GM19463 (cell line): ENCODE results near the gene TUBGCP6.
A peak's percentile ranks its signal among the peaks of the same experiment; 100 is the strongest.

ENCODE experiments used
- ATAC-seq: cut with Tn5 transposase; IDR thresholded peaks from one replicate; pipeline ENCODE4 v1.9.1; 2021; ENCODE audit warnings: mild to moderate bottlenecking, moderate library complexity; ENCODE audit not compliant: unreplicated experiment

The TUBGCP6 gene

GRCh38 chr22:50244420-50245213 is at the start of gene TUBGCP6:
Gene TUBGCP6, minus strand, starts transcription at chr22:50245023. Its CDS starts 564 bp downstream, at chr22:50244459.
- ATAC-seq: peak; percentile 72

- ATAC-seq: no peak
Observed at GRCh38 chr22:50294319-50294656, 49.5 kb upstream of the TUBGCP6 start.

- no peak for ATAC-seq
Observed at GRCh38 chr22:50293441-50294318, 48.9 kb upstream of the TUBGCP6 start.

GRCh38 chr22:50292643-50293440 is 48.0 kb upstream of the TUBGCP6 start:
- no peak for ATAC-seq

- ATAC-seq: no peak
Observed at GRCh38 chr22:50289942-50290630, 45.3 kb upstream of the TUBGCP6 start.

- ATAC-seq: no peak
Observed at GRCh38 chr22:50289151-50289941, 44.5 kb upstream of the TUBGCP6 start.

- no peak for ATAC-seq
Observed at GRCh38 chr22:50287731-50288130, 42.9 kb upstream of the TUBGCP6 start.

GRCh38 chr22:50286701-50287318 is 42.0 kb upstream of the TUBGCP6 start:
- ATAC-seq: no peak

GRCh38 chr22:50286275-50286674 is 41.5 kb upstream of the TUBGCP6 start:
- ATAC-seq: no peak

- no peak for ATAC-seq
Observed at GRCh38 chr22:50285568-50286229, 40.9 kb upstream of the TUBGCP6 start.

- no peak for ATAC-seq
Observed at GRCh38 chr22:50284479-50284878, 39.7 kb upstream of the TUBGCP6 start.

- ATAC-seq: no peak
Observed at GRCh38 chr22:50283821-50284220, 39.0 kb upstream of the TUBGCP6 start.

GRCh38 chr22:50282361-50283155 is 37.7 kb upstream of the TUBGCP6 start:
- ATAC-seq: no peak

- no peak for ATAC-seq
Observed at GRCh38 chr22:50281957-50282356, 37.1 kb upstream of the TUBGCP6 start.

- no peak for ATAC-seq
Observed at GRCh38 chr22:50281384-50281760, 36.5 kb upstream of the TUBGCP6 start.

GRCh38 chr22:50280708-50281383 is 36.0 kb upstream of the TUBGCP6 start:
- no peak for ATAC-seq

GRCh38 chr22:50280022-50280707 is 35.3 kb upstream of the TUBGCP6 start:
- ATAC-seq: no peak
